Effector memory CD4-positive, alpha-beta T cell (primary cell): ENCODE data around the gene ZPBP.

Source experiments
- DNase-seq, 3 donors: peaks; one replicate each; pipeline ENCODE4 v3.0.0-alpha.2; 2020
- H3K27ac ChIP-seq: 2 replicates; pipeline ENCODE4 v1.7.0; 2013; ENCODE audit warnings: mild to moderate bottlenecking, low read length, moderate library complexity; ENCODE audit not compliant: insufficient read depth, poor library complexity, severe bottlenecking
- H3K27me3 ChIP-seq: replicated peaks from 2 replicates; pipeline ENCODE4 v1.7.0; 2013; ENCODE audit warnings: mild to moderate bottlenecking, low read length; ENCODE audit not compliant: insufficient read depth, control insufficient read depth, poor library complexity, severe bottlenecking
- H3K36me3 ChIP-seq: 2 replicates; pipeline ENCODE4 v1.7.0; 2013; ENCODE audit warnings: mild to moderate bottlenecking, low read length, moderate library complexity; ENCODE audit not compliant: control insufficient read depth, insufficient read depth
- H3K4me1 ChIP-seq: 2 replicates; pipeline ENCODE4 v1.7.0; 2013; ENCODE audit warnings: low read length, mild to moderate bottlenecking; ENCODE audit not compliant: control insufficient read depth, insufficient read depth, poor library complexity, severe bottlenecking
- H3K4me3 ChIP-seq: 2 replicates; pipeline ENCODE4 v1.7.0; 2013; ENCODE audit warnings: low read length, low read depth, mild to moderate bottlenecking; ENCODE audit not compliant: insufficient read depth, poor library complexity, severe bottlenecking
- H3K9me3 ChIP-seq: 2 replicates; pipeline ENCODE4 v1.7.0; 2013; ENCODE audit warnings: mild to moderate bottlenecking, low read length, moderate library complexity; ENCODE audit not compliant: control insufficient read depth
- total RNA-seq, 3 donors: gene quantifications; one replicate each; lab custom pipeline; 2026; lab: John Stamatoyannopoulos, UW

The ZPBP gene, protein sequence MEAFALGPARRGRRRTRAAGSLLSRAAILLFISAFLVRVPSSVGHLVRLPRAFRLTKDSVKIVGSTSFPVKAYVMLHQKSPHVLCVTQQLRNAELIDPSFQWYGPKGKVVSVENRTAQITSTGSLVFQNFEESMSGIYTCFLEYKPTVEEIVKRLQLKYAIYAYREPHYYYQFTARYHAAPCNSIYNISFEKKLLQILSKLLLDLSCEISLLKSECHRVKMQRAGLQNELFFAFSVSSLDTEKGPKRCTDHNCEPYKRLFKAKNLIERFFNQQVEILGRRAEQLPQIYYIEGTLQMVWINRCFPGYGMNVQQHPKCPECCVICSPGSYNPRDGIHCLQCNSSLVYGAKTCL
- total RNA-seq: 0 reads per million in 3 donors

DNA sequence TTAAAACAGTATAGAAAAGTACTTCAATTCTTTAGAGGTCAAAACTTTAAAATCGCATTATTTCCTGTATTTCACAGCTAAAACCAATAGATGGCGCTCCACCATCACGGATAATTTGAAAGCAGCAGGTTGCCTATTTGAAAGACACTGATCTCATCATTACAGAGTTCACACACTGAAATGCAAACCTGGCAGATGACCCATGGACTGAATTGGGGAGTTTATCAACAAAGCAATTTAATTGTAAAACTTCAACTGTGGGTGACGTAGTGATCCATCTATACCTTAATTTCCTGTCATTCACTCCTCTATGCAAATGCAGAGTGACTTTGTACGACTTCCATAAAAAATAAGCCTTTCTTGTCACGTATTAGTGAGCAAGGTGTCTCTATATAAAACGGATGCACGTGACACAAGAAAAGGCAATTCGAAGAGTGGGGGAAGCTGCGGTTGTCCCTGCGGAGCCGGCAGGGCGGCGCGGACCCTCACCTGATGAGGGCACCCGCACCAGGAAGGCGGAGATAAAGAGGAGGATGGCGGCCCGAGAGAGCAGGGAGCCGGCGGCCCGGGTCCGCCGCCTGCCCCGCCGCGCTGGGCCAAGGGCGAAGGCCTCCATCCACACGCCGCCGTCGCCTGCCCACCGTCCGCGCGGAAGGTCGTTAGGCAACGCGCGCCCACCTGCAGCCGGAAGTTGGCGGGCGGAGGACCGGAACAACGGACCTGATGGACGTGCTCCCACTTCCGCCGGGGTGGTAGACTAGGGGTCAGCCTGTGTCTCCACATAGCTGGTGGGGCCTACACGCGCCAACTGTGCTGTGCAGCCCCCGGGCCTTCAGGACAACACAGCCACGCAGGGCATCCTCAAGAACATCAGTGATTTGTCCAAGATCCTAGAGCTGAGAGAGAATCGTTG, at the start of gene ZPBP:
Gene ZPBP, minus strand, starts transcription at position 668 of the 913 bp plus-strand sequence. Its CDS starts 52 bp downstream, at position 616.
- Histone ChIP-seq H3K27ac (peak within 1 kb of the TSS; percentile 6), H3K4me1 (no peaks in the 10 kb centered on the region), H3K4me3 (peak within 1 kb of the TSS; percentile 59), H3K27me3 (no peaks in the 10 kb centered on the region), H3K9me3 (no peaks in the 10 kb centered on the region), H3K36me3 (no peaks in the 10 kb centered on the region)
- DNase-seq: peak in 1 of 3 donors; percentile 50

DNA sequence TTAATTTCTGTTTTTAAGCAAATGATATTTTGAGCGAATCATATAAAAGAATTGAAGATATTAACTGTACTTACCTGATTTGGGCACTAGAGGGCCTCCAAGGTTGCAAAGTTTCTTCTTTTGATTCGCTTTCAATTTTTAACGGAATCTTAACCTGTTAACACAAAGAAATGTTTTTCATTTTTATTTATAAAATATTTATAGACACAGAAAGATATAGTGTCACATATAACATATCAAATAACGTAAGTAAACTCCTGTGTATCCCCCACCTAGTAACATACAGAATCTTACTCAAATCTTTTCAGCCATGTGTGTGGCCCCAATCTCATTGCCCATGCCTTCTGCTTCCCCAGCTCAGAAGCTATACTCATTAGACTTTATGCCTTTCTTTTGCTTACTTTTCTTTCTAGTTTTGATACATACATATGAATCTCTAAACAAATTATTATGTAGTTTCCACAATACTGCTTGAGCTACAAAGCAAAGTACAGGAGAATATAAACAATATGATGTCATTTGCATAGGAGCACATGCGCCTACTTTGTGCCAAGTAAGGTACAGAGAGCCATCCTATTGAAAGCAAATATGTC, 49.5 kb upstream of the ZPBP start:
- H3K4me1 ChIP-seq: peaks cover 8% of the 10 kb centered on the region
- DNase-seq: peak in 1 of 3 donors; percentile 22

DNA sequence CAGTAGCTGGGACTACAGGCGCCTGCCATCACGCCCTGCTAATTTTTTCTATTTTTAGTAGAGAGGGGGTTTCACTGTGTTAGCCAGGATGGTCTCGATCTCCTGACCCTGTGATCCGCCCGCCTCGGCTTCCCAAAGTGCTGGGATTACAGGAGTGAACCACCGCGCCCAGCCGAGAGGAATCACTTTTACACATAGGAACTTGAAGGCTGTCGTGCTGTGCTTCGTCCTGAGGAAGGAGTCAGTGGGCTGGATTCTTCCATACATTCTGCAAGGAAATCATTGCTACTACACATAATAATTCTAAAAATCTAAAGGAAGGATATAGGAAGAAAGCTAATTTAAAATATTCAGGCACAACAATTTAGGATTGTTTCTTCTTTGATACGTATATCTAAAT, 48.8 kb upstream of the ZPBP start:
- Histone ChIP-seq H3K9me3 (no peaks in the 10 kb centered on the region), H3K27ac (no peak overlapping the region), H3K27me3 (no peaks in the 10 kb centered on the region), H3K36me3 (no peaks in the 10 kb centered on the region), H3K4me1 (peaks cover 6% of the 10 kb centered on the region), H3K4me3 (no peak overlapping the region)
- DNase-seq: no peak

More for the DNA sequence above, 49.5 kb upstream of the ZPBP start:
- Histone ChIP-seq H3K27ac (no peak overlapping the region), H3K4me3 (no peak overlapping the region), H3K36me3 (no peaks in the 10 kb centered on the region), H3K27me3 (no peaks in the 10 kb centered on the region), H3K9me3 (no peaks in the 10 kb centered on the region)

DNA sequence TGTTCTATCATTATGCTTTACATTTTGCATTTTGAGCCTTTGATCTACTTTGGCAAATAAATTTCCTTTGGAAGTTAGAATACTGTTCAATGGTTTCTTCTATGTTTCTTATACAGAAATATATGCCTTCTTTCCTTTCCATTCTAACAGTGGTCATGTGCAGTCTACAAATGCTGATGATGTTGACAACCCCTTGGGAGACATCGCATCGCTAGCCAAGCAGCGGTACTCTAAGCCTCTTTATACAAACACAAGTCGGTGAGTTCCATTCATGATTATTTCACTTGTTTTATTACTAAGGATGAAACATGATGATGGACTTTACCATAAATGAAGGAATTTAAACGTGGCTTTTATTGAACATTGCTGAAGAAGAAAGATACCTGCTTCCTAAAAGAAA, 48.1 kb upstream of the ZPBP start:
- DNase-seq: no peak
- no peak overlapping the region for H3K27ac ChIP-seq
- H3K4me3 ChIP-seq: no peak overlapping the region
- H3K4me1 ChIP-seq: peaks cover 6% of the 10 kb centered on the region
- no peaks in the 10 kb centered on the region for H3K9me3 ChIP-seq
- H3K27me3 ChIP-seq: no peaks in the 10 kb centered on the region
- no peaks in the 10 kb centered on the region for H3K36me3 ChIP-seq

DNA sequence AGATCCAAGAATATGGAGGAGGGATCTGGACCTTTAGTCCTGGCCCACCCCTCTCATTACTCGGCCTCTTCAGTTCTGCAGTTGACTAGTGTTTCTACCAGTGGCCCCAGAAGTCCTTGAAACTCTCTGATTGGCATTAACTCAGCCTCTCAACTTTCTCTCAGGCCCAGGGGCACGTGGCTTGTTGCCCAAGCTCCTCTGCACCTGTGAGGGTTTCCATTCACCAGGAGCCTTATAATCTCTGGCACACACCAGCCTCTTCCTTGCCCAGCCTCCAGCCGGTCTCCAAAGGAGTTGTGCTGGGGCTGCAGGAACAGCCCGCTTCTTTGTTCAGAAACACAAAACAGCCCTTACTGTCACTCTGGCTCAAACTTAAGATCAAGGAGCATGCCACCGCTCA, 47.6 kb upstream of the ZPBP start:
- DNase-seq: no peak
- Histone ChIP-seq H3K36me3 (no peaks in the 10 kb centered on the region), H3K4me3 (no peak overlapping the region), H3K27ac (no peak overlapping the region), H3K4me1 (peaks cover 6% of the 10 kb centered on the region), H3K27me3 (no peaks in the 10 kb centered on the region), H3K9me3 (no peaks in the 10 kb centered on the region)

DNA sequence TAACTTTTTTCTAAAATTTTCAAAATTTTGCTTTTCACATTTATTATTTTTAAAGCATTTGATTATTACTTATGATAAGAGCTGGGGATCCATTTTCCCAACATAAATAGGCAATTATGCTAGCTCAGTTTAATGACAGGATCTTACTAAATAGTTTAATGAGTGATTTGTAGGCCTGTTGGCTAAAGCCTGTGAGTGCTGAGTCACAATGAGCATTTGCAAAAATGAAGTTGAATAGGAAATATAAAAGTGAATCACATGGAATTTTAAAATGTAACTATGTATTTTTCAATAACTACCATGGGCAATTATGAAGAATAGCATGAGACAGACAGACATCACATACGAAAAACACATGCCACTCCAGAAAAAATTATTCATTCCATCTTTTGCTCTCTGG, 45.1 kb upstream of the ZPBP start:
- Histone ChIP-seq H3K36me3 (no peaks in the 10 kb centered on the region), H3K27me3 (no peaks in the 10 kb centered on the region), H3K4me1 (peaks cover 6% of the 10 kb centered on the region), H3K4me3 (no peak overlapping the region), H3K27ac (no peak overlapping the region), H3K9me3 (no peaks in the 10 kb centered on the region)
- DNase-seq: no peak

DNA sequence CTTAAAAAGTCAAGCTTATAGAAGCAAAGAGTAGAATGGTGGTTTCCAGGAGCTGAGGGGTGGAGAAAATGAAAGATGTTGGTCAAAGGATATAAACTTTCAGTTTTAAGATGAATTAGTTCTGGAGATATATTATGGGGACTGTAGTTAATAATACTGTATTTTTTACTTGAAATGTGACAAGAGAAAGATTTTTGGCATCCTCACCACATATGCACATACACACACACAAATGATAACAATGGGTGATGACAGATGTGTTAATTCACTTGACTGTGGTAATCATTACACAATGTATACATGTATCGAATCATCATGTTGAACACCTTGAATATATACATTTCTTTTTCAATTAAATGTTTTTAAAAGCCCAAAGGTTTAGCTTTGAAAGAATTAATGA, 32.7 kb upstream of the ZPBP start:
- H3K4me1 ChIP-seq: no peaks in the 10 kb centered on the region
- H3K9me3 ChIP-seq: no peaks in the 10 kb centered on the region
- no peak overlapping the region for H3K27ac ChIP-seq
- DNase-seq: no peak
- no peaks in the 10 kb centered on the region for H3K36me3 ChIP-seq
- no peaks in the 10 kb centered on the region for H3K27me3 ChIP-seq
- H3K4me3 ChIP-seq: no peak overlapping the region

DNA sequence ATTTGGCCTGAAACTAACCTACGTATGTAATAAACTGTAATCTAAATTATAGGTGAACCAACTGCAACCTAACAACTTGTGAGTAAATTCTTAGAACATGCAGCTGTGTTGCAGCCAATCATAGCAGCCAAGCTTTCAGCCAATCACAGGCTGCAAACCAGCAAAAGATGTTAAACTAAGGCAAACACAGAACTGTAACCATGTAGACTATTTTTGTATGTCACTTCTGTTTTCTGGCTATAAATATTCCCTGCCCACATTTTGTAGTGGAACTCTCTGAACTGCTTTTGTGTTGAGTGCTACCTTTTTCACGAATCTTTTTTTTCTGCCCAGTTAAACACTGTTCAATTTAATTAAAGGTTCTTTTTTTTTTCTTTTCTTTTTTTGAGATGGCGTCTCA, 28.2 kb upstream of the ZPBP start:
- Histone ChIP-seq H3K27me3 (no peaks in the 10 kb centered on the region), H3K9me3 (no peaks in the 10 kb centered on the region), H3K36me3 (no peaks in the 10 kb centered on the region), H3K27ac (no peak overlapping the region), H3K4me1 (no peaks in the 10 kb centered on the region), H3K4me3 (no peak overlapping the region)
- DNase-seq: no peak

DNA sequence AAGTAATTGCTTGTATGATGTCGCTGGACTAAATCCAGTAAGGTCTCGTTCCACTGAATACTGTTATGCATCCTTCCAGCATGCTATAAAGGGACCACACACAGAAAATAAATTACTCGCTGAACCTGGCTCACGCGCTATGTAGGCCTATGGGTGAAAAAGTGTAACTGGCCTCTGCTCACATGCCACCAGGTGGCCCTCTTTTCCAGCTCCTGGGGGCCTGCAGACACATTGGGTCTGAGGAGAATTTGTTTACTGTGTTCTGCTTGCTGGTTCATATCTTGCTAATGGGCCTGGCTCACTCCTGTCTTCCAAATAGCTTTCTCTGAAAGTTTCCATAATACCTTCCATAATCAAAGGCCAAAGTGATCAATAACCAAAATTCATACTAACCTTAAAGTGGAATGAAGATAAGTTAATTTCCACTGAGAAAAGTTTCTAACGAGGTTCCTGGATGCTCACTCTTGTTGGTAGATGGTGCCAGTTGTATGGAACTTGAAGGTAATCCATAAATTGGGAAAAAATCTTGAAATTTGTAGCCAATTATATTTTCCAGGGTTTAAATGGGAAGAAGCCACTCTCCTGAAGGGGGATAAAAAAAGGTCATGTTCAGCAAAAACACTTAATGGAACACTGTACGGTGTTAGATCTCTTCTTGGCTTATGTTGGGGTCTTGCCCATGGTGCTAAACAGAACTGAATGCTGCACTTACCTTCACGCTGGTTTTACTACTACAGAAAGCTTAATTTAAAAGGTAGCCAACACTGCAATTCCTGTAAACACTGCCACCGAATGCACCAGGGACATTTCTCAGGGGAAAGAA, 27.0 kb upstream of the ZPBP start:
- Histone ChIP-seq H3K27ac (no peak overlapping the region), H3K36me3 (no peaks in the 10 kb centered on the region), H3K27me3 (no peaks in the 10 kb centered on the region), H3K4me1 (no peaks in the 10 kb centered on the region), H3K9me3 (no peaks in the 10 kb centered on the region), H3K4me3 (no peak overlapping the region)
- no peak for DNase-seq
